ENCODE results near the gene ITGAD. TPM values are rescaled to one million over a fixed set of nuclear protein-coding genes. Genes with fewer than 3 reads are reported as not detected.

The ITGAD gene
- total and polyA plus RNA-seq, 2 of the 13 experiments (the other 11 are each of a cell fraction or from before 2014, with no cell fraction given) = not detected

- peaks cover 5% of the 10 kb centered on the region for H3K4me1 ChIP-seq (ENCODE audit: insufficient read depth, low read length)
- H3K36me3 ChIP-seq (replicated peaks in 1 of 2; ENCODE audit: control insufficient read depth in 1 of 2, insufficient read depth in 2 of 2, low read length in 2 of 2) = no peaks in the 10 kb centered on the region
- ATAC-seq = no peak
- ChIA-PET CTCF (ENCODE audit: low intra/inter-chr PET ratio, low total read pairs) (no interaction called here), POLR2A (no interaction called here)
- intact Hi-C loops (cut with micrococcal nuclease; ENCODE audit: unreplicated experiment) (no loop called here), in situ Hi-C loops (cut with HindIII; ENCODE audit: extremely low pct_ligation_motif_present, low pct_unique_long_range_greater_than_20kb) (no loop called here)
- FAIRE-seq = no peak
- 19% methylated on average over 6 of the region's 6 CpGs for WGBS (ENCODE audit: low lambda C conversion rate)
- H3K79me2 ChIP-seq (ENCODE audit: insufficient read depth, low read length) = no peaks in the 10 kb centered on the region
- TF ChIP-seq MAFF (IDR thresholded peaks at IDR 0.05; ENCODE audit: low read depth, low read length) (peak; percentile 96), MAFK (conservative IDR thresholded peaks at IDR 0.05 in 1 of 2, IDR thresholded peaks at IDR 0.05 in 1 of 2; ENCODE audit: low read length in 2 of 2) (peak; percentile 97 to 98), ZNF10 (CRISPR knock-in tag; IDR thresholded peaks at IDR 0.05; ENCODE audit: borderline replicate concordance, low read depth) (no peak)
- TF ChIP-seq, protein P1, sequence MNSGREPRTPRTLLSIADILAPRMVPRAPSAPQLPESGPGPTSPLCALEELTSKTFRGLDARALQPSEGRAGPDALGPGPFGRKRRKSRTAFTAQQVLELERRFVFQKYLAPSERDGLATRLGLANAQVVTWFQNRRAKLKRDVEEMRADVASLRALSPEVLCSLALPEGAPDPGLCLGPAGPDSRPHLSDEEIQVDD (CRISPR knock-in tag; IDR thresholded peaks at IDR 0.05; ENCODE audit: borderline replicate concordance) = no peak
- no peak overlapping the region for H3K27ac ChIP-seq (ENCODE audit: extremely low read length, insufficient read depth, low read length)
- no TSS peak for BruUV-seq (replicated peaks)
- H4K20me1 ChIP-seq (ENCODE audit: insufficient read depth, low read length) = no peaks in the 10 kb centered on the region
- no peak overlapping the region for H3K4me3 ChIP-seq (replicated peaks in 1 of 3; ENCODE audit: insufficient read depth in 1 of 3, low read depth in 2 of 3, low read length in 3 of 3)
- no peak for DNase-seq (ENCODE audit: low spot score)
- H3K9me3 ChIP-seq (ENCODE audit: low read length) = no peaks in the 10 kb centered on the region
- H2AFZ ChIP-seq (ENCODE audit: low read length) = no peak overlapping the region
- H3K4me2 ChIP-seq (ENCODE audit: low read depth, low read length) = no peak overlapping the region
- peaks cover 2 to 12% of the 10 kb centered on the region in 2 experiments; a peak in 2 of 5 replicates for H3K27me3 ChIP-seq (ENCODE audit: control insufficient read depth in 1 of 2, insufficient read depth in 2 of 2, low read length in 2 of 2)
- H3K9ac ChIP-seq (ENCODE audit: insufficient read depth, low read depth, low read length) = no peak overlapping the region
These were observed 2.6 kb upstream of the ITGAD start for GRCh38 chr16:31390504-31391041.

GRCh38 chr16:31395647-31396046 lies 2.5 kb downstream of the ITGAD start:
- Histone ChIP-seq H3K4me1 (ENCODE audit: insufficient read depth, low read length) (no peaks in the 10 kb centered on the region), H3K27me3 (ENCODE audit: control insufficient read depth in 1 of 2, insufficient read depth in 2 of 2, low read length in 2 of 2) (peaks cover 2 to 6% of the 10 kb centered on the region in 2 experiments; a peak in 1 of 5 replicates), H3K9me3 (ENCODE audit: low read length) (no peaks in the 10 kb centered on the region), H4K20me1 (ENCODE audit: insufficient read depth, low read length) (no peaks in the 10 kb centered on the region), H2AFZ (ENCODE audit: low read length) (no peak overlapping the region), H3K4me2 (ENCODE audit: low read depth, low read length) (no peak overlapping the region), H3K9ac (ENCODE audit: insufficient read depth, low read depth, low read length) (no peak overlapping the region), H3K36me3 (replicated peaks in 1 of 2; ENCODE audit: control insufficient read depth in 1 of 2, insufficient read depth in 2 of 2, low read length in 2 of 2) (no peaks in the 10 kb centered on the region), H3K79me2 (ENCODE audit: insufficient read depth, low read length) (no peaks in the 10 kb centered on the region), H3K4me3 (replicated peaks in 1 of 3; ENCODE audit: insufficient read depth in 1 of 3, low read depth in 2 of 3, low read length in 3 of 3) (no peak overlapping the region), H3K27ac (ENCODE audit: extremely low read length, insufficient read depth, low read length) (no peak overlapping the region)
- in situ Hi-C loops (cut with HindIII; ENCODE audit: extremely low pct_ligation_motif_present, low pct_unique_long_range_greater_than_20kb) = no loop called here
- no peak for DNase-seq (ENCODE audit: low spot score)
- ChIA-PET POLR2A (no interaction called here), CTCF (ENCODE audit: low intra/inter-chr PET ratio, low total read pairs) (no interaction called here)
- no peak for FAIRE-seq
- WGBS (ENCODE audit: low lambda C conversion rate) = 48% methylated on average over 6 of the region's 6 CpGs
- intact Hi-C loops (cut with micrococcal nuclease; ENCODE audit: unreplicated experiment) = no loop called here
- ATAC-seq = no peak
- BruUV-seq (replicated peaks) = no TSS peak
- TF ChIP-seq CREM (IDR thresholded peaks at IDR 0.05) (no peak), CREM (CRISPR knock-in tag; IDR thresholded peaks at IDR 0.05) (no peak), PRDM15 (CRISPR knock-in tag; IDR thresholded peaks at IDR 0.05) (no peak), SUZ12 (IDR thresholded peaks at IDR 0.05; ENCODE audit: low read depth, low read length) (no peak), ZNF414 (CRISPR knock-in tag; IDR thresholded peaks at IDR 0.05) (no peak), GATA4 (IDR thresholded peaks at IDR 0.05; ENCODE audit: borderline replicate concordance, low read depth) (no peak), MYNN (CRISPR knock-in tag; IDR thresholded peaks at IDR 0.05; ENCODE audit: low read depth) (no peak), ATAD3A (CRISPR knock-in tag; IDR thresholded peaks at IDR 0.05) (no peak), ZFP37 (CRISPR knock-in tag; IDR thresholded peaks at IDR 0.05; ENCODE audit: borderline replicate concordance) (no peak), ZNF354B (CRISPR knock-in tag; IDR thresholded peaks at IDR 0.05) (no peak), ZMAT3 (CRISPR knock-in tag; conservative IDR thresholded peaks at IDR 0.05) (no peak), ZNF224 (CRISPR knock-in tag; IDR thresholded peaks at IDR 0.05) (no peak)

All from HepG2 (cell line).